ENCODE measurements around the gene GUCA1A. TPM values are rescaled to one million over a fixed set of nuclear protein-coding genes. Genes with fewer than 3 reads are reported as not detected.

The GUCA1A gene
- total RNA-seq (2014; rRNA removed; shearing (Covaris generic); ENCODE audit: low replicate concordance), result not detected in 2 replicates

- no peak within 1 kb of the TSS for H3K4me3 ChIP-seq
- no peaks in the 10 kb centered on the region for H3K36me3 ChIP-seq
- no peak for DNase-seq
- H3K9me3 ChIP-seq, result no peaks in the 10 kb centered on the region
- H3K27me3 ChIP-seq, result no peaks in the 10 kb centered on the region
These were observed at the start of gene GUCA1A for GRCh38 chr6:42173101-42173500. TSS of gene GUCA1A (plus strand) at chr6:42173364. CDS start at chr6:42173614, 250 bp downstream.

- Histone ChIP-seq H3K4me3 (no peak overlapping the region), H3K27me3 (no peaks in the 10 kb centered on the region), H3K9me3 (no peaks in the 10 kb centered on the region), H3K36me3 (no peaks in the 10 kb centered on the region)
- no peak for DNase-seq
These were observed 49.6 kb upstream of the GUCA1A start for GRCh38 chr6:42123379-42124103.

- Histone ChIP-seq H3K9me3 (no peaks in the 10 kb centered on the region), H3K36me3 (no peaks in the 10 kb centered on the region), H3K4me3 (no peak overlapping the region), H3K27me3 (no peaks in the 10 kb centered on the region)
- no peak for DNase-seq
These were observed 48.8 kb upstream of the GUCA1A start for GRCh38 chr6:42124223-42124836.

GRCh38 chr6:42125231-42125630 lies 47.9 kb upstream of the GUCA1A start:
- Histone ChIP-seq H3K4me3 (no peak overlapping the region), H3K36me3 (no peaks in the 10 kb centered on the region), H3K27me3 (no peaks in the 10 kb centered on the region), H3K9me3 (no peaks in the 10 kb centered on the region)
- no peak for DNase-seq

GRCh38 chr6:42125663-42126062 lies 47.5 kb upstream of the GUCA1A start:
- H3K36me3 ChIP-seq, result no peaks in the 10 kb centered on the region
- no peaks in the 10 kb centered on the region for H3K27me3 ChIP-seq
- H3K4me3 ChIP-seq, result no peak overlapping the region
- no peak for DNase-seq
- H3K9me3 ChIP-seq, result no peaks in the 10 kb centered on the region

GRCh38 chr6:42128460-42129359 lies 44.5 kb upstream of the GUCA1A start:
- H3K36me3 ChIP-seq, result no peaks in the 10 kb centered on the region
- no peak for DNase-seq
- H3K4me3 ChIP-seq, result no peak overlapping the region
- no peaks in the 10 kb centered on the region for H3K27me3 ChIP-seq
- H3K9me3 ChIP-seq, result no peaks in the 10 kb centered on the region

GRCh38 chr6:42129360-42129676 lies 43.8 kb upstream of the GUCA1A start:
- DNase-seq, result no peak
- Histone ChIP-seq H3K27me3 (no peaks in the 10 kb centered on the region), H3K9me3 (no peaks in the 10 kb centered on the region), H3K36me3 (no peaks in the 10 kb centered on the region), H3K4me3 (no peak overlapping the region)

GRCh38 chr6:42131531-42131930 lies 41.6 kb upstream of the GUCA1A start:
- DNase-seq, result peak; percentile 64
- no peak overlapping the region for H3K4me3 ChIP-seq
- no peaks in the 10 kb centered on the region for H3K9me3 ChIP-seq
- H3K36me3 ChIP-seq, result no peaks in the 10 kb centered on the region
- no peaks in the 10 kb centered on the region for H3K27me3 ChIP-seq

GRCh38 chr6:42133926-42134325 lies 39.2 kb upstream of the GUCA1A start:
- H3K4me3 ChIP-seq, result no peak overlapping the region
- no peak for DNase-seq
- no peaks in the 10 kb centered on the region for H3K36me3 ChIP-seq
- H3K27me3 ChIP-seq, result no peaks in the 10 kb centered on the region
- H3K9me3 ChIP-seq, result no peaks in the 10 kb centered on the region

- Histone ChIP-seq H3K4me3 (no peak overlapping the region), H3K36me3 (no peaks in the 10 kb centered on the region), H3K27me3 (no peaks in the 10 kb centered on the region), H3K9me3 (no peaks in the 10 kb centered on the region)
- DNase-seq, result no peak
These were observed 38.0 kb upstream of the GUCA1A start for GRCh38 chr6:42135161-42135560.

- DNase-seq, result no peak
- Histone ChIP-seq H3K4me3 (no peak overlapping the region), H3K9me3 (no peaks in the 10 kb centered on the region), H3K27me3 (no peaks in the 10 kb centered on the region), H3K36me3 (no peaks in the 10 kb centered on the region)
These were observed 37.4 kb upstream of the GUCA1A start for GRCh38 chr6:42135722-42136121.

- DNase-seq, result peak; percentile 28
- no peaks in the 10 kb centered on the region for H3K27me3 ChIP-seq
- H3K36me3 ChIP-seq, result no peaks in the 10 kb centered on the region
- no peaks in the 10 kb centered on the region for H3K9me3 ChIP-seq
- no peak overlapping the region for H3K4me3 ChIP-seq
These were observed 36.5 kb upstream of the GUCA1A start for GRCh38 chr6:42136508-42137193.

GRCh38 chr6:42137194-42137753 lies 35.9 kb upstream of the GUCA1A start:
- no peak for DNase-seq
- no peak overlapping the region for H3K4me3 ChIP-seq
- no peaks in the 10 kb centered on the region for H3K27me3 ChIP-seq
- H3K36me3 ChIP-seq, result no peaks in the 10 kb centered on the region
- H3K9me3 ChIP-seq, result no peaks in the 10 kb centered on the region

GRCh38 chr6:42138190-42138589 lies 35.0 kb upstream of the GUCA1A start:
- Histone ChIP-seq H3K27me3 (no peaks in the 10 kb centered on the region), H3K9me3 (no peaks in the 10 kb centered on the region)
- no peak for DNase-seq

GRCh38 chr6:42138630-42139619 lies 34.2 kb upstream of the GUCA1A start:
- no peak for DNase-seq
- H3K4me3 ChIP-seq, result no peak overlapping the region
- H3K9me3 ChIP-seq, result no peaks in the 10 kb centered on the region
- no peaks in the 10 kb centered on the region for H3K36me3 ChIP-seq
- no peaks in the 10 kb centered on the region for H3K27me3 ChIP-seq

More at GRCh38 chr6:42138190-42138589, 35.0 kb upstream of the GUCA1A start:
- Histone ChIP-seq H3K36me3 (no peaks in the 10 kb centered on the region), H3K4me3 (no peak overlapping the region)

Measured in MG63 (cell line).